K562 (cell line): ENCODE results near the gene BNC2. TPM values are rescaled to one million over a fixed set of nuclear protein-coding genes. Genes with fewer than 3 reads are reported as not detected.

ENCODE experiments used
- ATAC-seq: fragments of 200-7000 bp; cut with Tn5 transposase; 3 replicates; pipeline ENCODE4 v1.9.1; 2020; ENCODE audit warnings: moderate library complexity
- BruUV-seq: library from RNA; stranded (reverse); fragments of 400-500 nt; replicated peaks from 2 replicates; lab custom pipeline; 2021; lab: Mats Ljungman, UMichigan
- CTCF ChIA-PET: fragments of 300-600 bp; formaldehyde crosslinking; extraction: SDS; loops from one replicate; lab custom pipeline; 2021; ENCODE audit warnings: low intra/inter-chr PET ratio; lab: Yijun Ruan, JAX
- POLR2A ChIA-PET: fragments of 300-600, 350-650 bp; sonication (Branson Sonifier 250); formaldehyde crosslinking; extraction: SDS; loops from one replicate; lab custom pipeline; 2021; ENCODE audit warnings: antibody characterized with exemption, inconsistent platforms; lab: Yijun Ruan, JAX
- DNase-seq, 4 experiments: peaks; one replicate each; pipeline versions ENCODE4 v3.0.0 to v3.0.0-alpha.2; 2011 to 2018; ENCODE audit warnings: low spot score in 3 of 4, mixed read lengths in 3 of 4; ENCODE audit errors: extremely low read depth in 1 of 4
- FAIRE-seq: peaks from 2 replicates; lab custom pipeline; 2011; peaks lifted over from hg19 to GRCh38; lab: Jason Lieb, UNC
- H2AFZ ChIP-seq: 2 replicates; pipeline ENCODE4 v1.6.0; 2011; ENCODE audit warnings: low read depth, low read length, control low read depth, inconsistent platforms
- H3K27ac ChIP-seq: fragments of 200-600 bp; 3 replicates; pipeline ENCODE4 v1.8.0; 2011; ENCODE audit warnings: low read depth, mild to moderate bottlenecking, control low read depth, inconsistent platforms, low read length, moderate library complexity, mixed read lengths; ENCODE audit errors: extremely low read depth
- H3K27me3 ChIP-seq, 2 experiments: fragments of 300-600 bp in 1 of 2; 2 replicates in 1 of 2; 3 replicates in 1 of 2; pipeline versions ENCODE4 v1.6.0 to v1.8.0; 2011; ENCODE audit warnings: inconsistent platforms in 2 of 2, low read length in 2 of 2, mild to moderate bottlenecking in 1 of 2, mixed read lengths in 1 of 2, moderate library complexity in 1 of 2; ENCODE audit not compliant: control insufficient read depth in 2 of 2, insufficient read depth in 2 of 2
- H3K36me3 ChIP-seq: fragments of 300-600 bp; 3 replicates; pipeline ENCODE4 v1.8.0; 2011; ENCODE audit warnings: mild to moderate bottlenecking, low read length, inconsistent platforms; ENCODE audit not compliant: control insufficient read depth, insufficient read depth
- H3K4me1 ChIP-seq, 2 experiments: fragments of 200-600 bp in 1 of 2; replicated peaks in 1 of 2; 2 replicates in 1 of 2; 3 replicates in 1 of 2; pipeline versions ENCODE4 v1.5.1 to v1.8.0; 2011; ENCODE audit warnings: inconsistent platforms in 2 of 2, low read length in 2 of 2, mild to moderate bottlenecking in 1 of 2, mixed read lengths in 1 of 2, moderate library complexity in 1 of 2; ENCODE audit not compliant: control insufficient read depth in 2 of 2, insufficient read depth in 2 of 2
- H3K4me2 ChIP-seq: 2 replicates; pipeline ENCODE4 v1.6.1; 2011; ENCODE audit warnings: low read length, control low read depth, inconsistent platforms, mixed read lengths; ENCODE audit not compliant: insufficient read depth
- H3K4me3 ChIP-seq: fragments of 200-600 bp; sonication (generic), shearing (Covaris generic); 2 replicates; pipeline ENCODE4 v1.5.1; 2016; ENCODE audit warnings: control low read depth, inconsistent platforms
- H3K79me2 ChIP-seq: fragments of 200-600 bp; 3 replicates; pipeline ENCODE4 v1.8.0; 2011; ENCODE audit warnings: low read length, inconsistent platforms; ENCODE audit not compliant: control insufficient read depth, insufficient read depth
- H3K9ac ChIP-seq, 2 experiments: 2 replicates each; pipeline versions ENCODE4 v1.6.0 to v1.6.1; 2011; ENCODE audit warnings: low read depth in 2 of 2, low read length in 2 of 2, control low read depth in 1 of 2, inconsistent platforms in 1 of 2, mild to moderate bottlenecking in 1 of 2, mixed read lengths in 1 of 2; ENCODE audit not compliant: insufficient read depth in 1 of 2
- H3K9me1 ChIP-seq: one replicate; pipeline ENCODE4 v1.6.0; 2011; ENCODE audit warnings: inconsistent platforms, mild to moderate bottlenecking, low read length, moderate library complexity; ENCODE audit not compliant: control insufficient read depth, insufficient read depth
- H3K9me3 ChIP-seq: replicated peaks from 2 replicates; pipeline ENCODE4 v1.5.1; 2011; ENCODE audit warnings: low read depth, low read length, inconsistent platforms; ENCODE audit not compliant: control insufficient read depth, insufficient read depth
- H4K20me1 ChIP-seq: replicated peaks from 2 replicates; pipeline ENCODE4 v1.6.1; 2011; ENCODE audit warnings: low read length, inconsistent platforms, mixed read lengths; ENCODE audit not compliant: control insufficient read depth, insufficient read depth
- CBFA2T3 ChIP-seq: fragments of 450-650 bp; IDR thresholded peaks from 2 replicates; pipeline ENCODE4 v1.6.1; 2017
- CCAR2 ChIP-seq: fragments of 200-400 bp; formaldehyde crosslinking; IDR thresholded peaks from 2 replicates; pipeline ENCODE4 v1.6.1; 2017; ENCODE audit warnings: mild to moderate bottlenecking, low read depth, low read length
- DDX20 ChIP-seq: fragments of 450-650 bp; IDR thresholded peaks from 2 replicates; pipeline ENCODE4 v1.6.1; 2016; ENCODE audit warnings: missing genetic modification characterization, low read depth, mild to moderate bottlenecking, missing compliant biosample characterization, moderate library complexity
- DNMT1 ChIP-seq: fragments of 450-650 bp; IDR thresholded peaks from 2 replicates; pipeline ENCODE4 v1.6.1; 2016; ENCODE audit warnings: antibody characterized with exemption, mild to moderate bottlenecking
- KHSRP ChIP-seq: fragments of 450-650 bp; IDR thresholded peaks from 2 replicates; pipeline ENCODE4 v1.6.1; 2017
- NEUROD1 ChIP-seq: fragments of 150-350 bp; IDR thresholded peaks from 2 replicates; pipeline ENCODE4 v1.6.1; 2014; ENCODE audit warnings: borderline replicate concordance, low read length, low read depth; ENCODE audit not compliant: partially characterized antibody
- PCBP2 ChIP-seq: fragments of 200-400 bp; formaldehyde crosslinking; IDR thresholded peaks from 2 replicates; pipeline ENCODE4 v1.6.1; 2018; ENCODE audit warnings: low read length, low read depth, mild to moderate bottlenecking, moderate library complexity; ENCODE audit not compliant: poor library complexity, severe bottlenecking
- POLR2H ChIP-seq: IDR thresholded peaks from 2 replicates; pipeline ENCODE4 v1.6.1; 2016; ENCODE audit warnings: missing genetic modification characterization, low read depth, mild to moderate bottlenecking, control low read depth, missing compliant biosample characterization, moderate library complexity
- SRF ChIP-seq, 2 experiments: fragments of 250-450, 450-650 bp in 1 of 2; sonication (Bioruptor Pico) in 1 of 2; sonication (generic) in 1 of 2; formaldehyde crosslinking; IDR thresholded peaks; 2 replicates each; pipeline versions ENCODE4 v1.5.0 to v1.5.1; 2020 to 2022; ENCODE audit warnings: mild to moderate bottlenecking in 1 of 2, missing genetic modification reagents in 1 of 2
- ZBTB17 ChIP-seq: fragments of 450-650 bp; formaldehyde crosslinking; IDR thresholded peaks from 2 replicates; pipeline ENCODE4 v1.4.0; 2020; ENCODE audit warnings: mild to moderate bottlenecking
- ZFP1 ChIP-seq: fragments of 450-650 bp; formaldehyde crosslinking; IDR thresholded peaks from 2 replicates; pipeline ENCODE4 v1.4.0; 2020; ENCODE audit warnings: mild to moderate bottlenecking, mixed read lengths
- ZNF239 ChIP-seq: fragments of 250-450 bp; sonication (Bioruptor Pico); IDR thresholded peaks from 2 replicates; pipeline ENCODE4 v1.4.0; 2020; ENCODE audit warnings: mild to moderate bottlenecking
- ZNF253 ChIP-seq: fragments of 250-450 bp; sonication (Bioruptor Pico); conservative IDR thresholded peaks from 2 replicates; pipeline ENCODE4 v1.6.1; 2021; ENCODE audit warnings: mild to moderate bottlenecking
- ZNF3 ChIP-seq: fragments of 250-450 bp; sonication (Bioruptor Pico); IDR thresholded peaks from 2 replicates; pipeline ENCODE4 v1.5.0; 2021; ENCODE audit warnings: mild to moderate bottlenecking, moderate library complexity
- ZNF316 ChIP-seq: fragments of 450-650 bp; IDR thresholded peaks from 2 replicates; pipeline ENCODE4 v1.6.1; 2016
- WGBS: fragments of 100-300 bp; shearing (Covaris generic); methylation state at CpG from one replicate; pipeline ENCODE4 v1.1.6; 2016; ENCODE audit warnings: low coverage, mixed read lengths; ENCODE audit not compliant: insufficient coverage; ENCODE audit errors: missing lambda C conversion rate; 5-methylcytosine and 5-hydroxymethylcytosine counted together
- in situ Hi-C: fragments of 300-500 bp; cut with MboI; formaldehyde crosslinking; loops from 4 replicates; pipeline ENCODE4 v1.15.0; 2018; ENCODE audit warnings: inconsistent platforms, mixed read lengths
- intact Hi-C: fragments of 100-400 bp; cut with micrococcal nuclease; formaldehyde crosslinking; loops from 2 replicates; pipeline ENCODE4 v1.14.2; 2022
- polyA plus RNA-seq, 8 experiments: library from polyadenylated mRNA; depleted of rRNA in 4 of 8; stranded (reverse) in 5 of 8; unstranded in 3 of 8; fragments of >200 nt; fragmentation: Nextera tagmentation in 2 of 8; fragmentation: Illumina TruSeq in 1 of 8; extraction: Ambion mirVana in 2 of 8; extraction: Trizol in 1 of 8; gene quantifications; 2 replicates each; pipeline versions ENCODE4 v1.2.1 to v1.2.3, GENCODE V29; 2011 to 2014; ENCODE audit warnings: inconsistent platforms in 1 of 8, missing spikeins in 1 of 8
- total RNA-seq, 7 experiments: library from RNA; depleted of rRNA in 6 of 7; stranded (reverse); fragments of >200 nt in 6 of 7; fragmentation: Illumina TruSeq in 2 of 7; extraction: Trizol in 2 of 7; gene quantifications; 2 replicates each; pipeline versions ENCODE4 v1.2.1 to v1.2.3, GENCODE V29; 2011 to 2021; ENCODE audit warnings: low replicate concordance in 1 of 7
- TF ChIP-seq, protein P1 (sequence below): fragments of 450-650 bp; IDR thresholded peaks from 2 replicates; pipeline ENCODE4 v1.6.1; 2016
- TF ChIP-seq, protein P2 (sequence below): fragments of 450-650 bp; formaldehyde crosslinking; IDR thresholded peaks from 2 replicates; pipeline ENCODE4 v1.4.0; 2022; ENCODE audit warnings: mild to moderate bottlenecking, moderate library complexity

The BNC2 gene
- total and polyA plus RNA-seq, 9 of the 15 experiments (the other 6 are each of a cell fraction or from before 2014, with no cell fraction given) = not detected

DNA sequence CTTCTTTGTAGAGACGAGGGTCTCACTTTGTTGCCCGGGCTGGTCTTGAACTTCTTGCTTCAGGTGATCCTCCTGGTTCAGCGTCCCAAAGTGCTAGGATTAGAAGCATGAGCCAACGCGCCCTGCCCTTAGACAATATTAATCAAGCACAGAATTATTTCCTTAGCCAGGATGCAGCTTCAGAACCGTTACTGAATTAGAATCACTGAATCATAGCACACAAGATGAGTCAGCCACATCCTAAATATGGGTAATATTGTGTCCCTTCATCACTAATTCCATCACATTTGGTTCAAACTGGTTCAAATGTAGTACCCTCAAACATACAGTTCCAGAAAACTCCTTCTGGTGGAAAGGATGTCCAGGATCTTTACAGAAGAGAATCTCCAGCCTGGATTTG lies 82.7 kb downstream of the BNC2 start:
- in situ Hi-C loops = no loop called here
- BruUV-seq = no TSS peak

GRCh38 chr9:16784002-16784401 lies 86.5 kb downstream of the BNC2 start:
- ChIA-PET POLR2A (no interaction called here), CTCF (no interaction called here)
- intact Hi-C loops (no loop called here), in situ Hi-C loops (no loop called here)
- FAIRE-seq = no peak
- Histone ChIP-seq H3K27ac (no peak overlapping the region), H3K9ac (no peak overlapping the region), H3K27me3 (no peaks in the 10 kb centered on the region), H4K20me1 (no peaks in the 10 kb centered on the region), H3K4me1 (no peaks in the 10 kb centered on the region), H3K9me3 (no peaks in the 10 kb centered on the region), H3K4me2 (no peak overlapping the region), H3K9me1 (no peaks in the 10 kb centered on the region), H3K4me3 (no peak overlapping the region), H2AFZ (no peak overlapping the region), H3K79me2 (no peaks in the 10 kb centered on the region), H3K36me3 (no peaks in the 10 kb centered on the region)
- WGBS = 0% methylated on average over 2 of the region's 2 CpGs
- BruUV-seq = no TSS peak
- DNase-seq = no peak
- ATAC-seq = no peak
- TF ChIP-seq ZNF239 (CRISPR knock-in tag) (no peak), CCAR2 (no peak), ZFP1 (CRISPR knock-in tag) (no peak), DDX20 (tag) (no peak), POLR2H (tag) (no peak), ZNF253 (CRISPR knock-in tag) (no peak), PCBP2 (no peak), CBFA2T3 (no peak), NEUROD1 (no peak), SRF (CRISPR knock-in tag; IDR thresholded peaks at IDR 0.05) (no peak), ZNF316 (no peak)
- TF ChIP-seq, protein P1, sequence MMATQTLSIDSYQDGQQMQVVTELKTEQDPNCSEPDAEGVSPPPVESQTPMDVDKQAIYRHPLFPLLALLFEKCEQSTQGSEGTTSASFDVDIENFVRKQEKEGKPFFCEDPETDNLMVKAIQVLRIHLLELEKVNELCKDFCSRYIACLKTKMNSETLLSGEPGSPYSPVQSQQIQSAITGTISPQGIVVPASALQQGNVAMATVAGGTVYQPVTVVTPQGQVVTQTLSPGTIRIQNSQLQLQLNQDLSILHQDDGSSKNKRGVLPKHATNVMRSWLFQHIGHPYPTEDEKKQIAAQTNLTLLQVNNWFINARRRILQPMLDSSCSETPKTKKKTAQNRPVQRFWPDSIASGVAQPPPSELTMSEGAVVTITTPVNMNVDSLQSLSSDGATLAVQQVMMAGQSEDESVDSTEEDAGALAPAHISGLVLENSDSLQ = no peak
- TF ChIP-seq, protein P2, sequence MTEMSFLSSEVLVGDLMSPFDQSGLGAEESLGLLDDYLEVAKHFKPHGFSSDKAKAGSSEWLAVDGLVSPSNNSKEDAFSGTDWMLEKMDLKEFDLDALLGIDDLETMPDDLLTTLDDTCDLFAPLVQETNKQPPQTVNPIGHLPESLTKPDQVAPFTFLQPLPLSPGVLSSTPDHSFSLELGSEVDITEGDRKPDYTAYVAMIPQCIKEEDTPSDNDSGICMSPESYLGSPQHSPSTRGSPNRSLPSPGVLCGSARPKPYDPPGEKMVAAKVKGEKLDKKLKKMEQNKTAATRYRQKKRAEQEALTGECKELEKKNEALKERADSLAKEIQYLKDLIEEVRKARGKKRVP (CRISPR knock-in tag) = no peak

More for the DNA sequence above, 82.7 kb downstream of the BNC2 start:
- WGBS = 2% methylated on average over 5 of the region's 6 CpGs
- Histone ChIP-seq H3K9me3 (no peaks in the 10 kb centered on the region), H3K4me2 (no peak overlapping the region), H3K4me3 (no peak overlapping the region), H3K36me3 (no peaks in the 10 kb centered on the region), H2AFZ (no peak overlapping the region), H3K27me3 (no peaks in the 10 kb centered on the region), H3K9me1 (no peaks in the 10 kb centered on the region), H4K20me1 (no peaks in the 10 kb centered on the region), H3K9ac (no peak overlapping the region), H3K27ac (no peak overlapping the region), H3K4me1 (no peaks in the 10 kb centered on the region), H3K79me2 (no peaks in the 10 kb centered on the region)
- TF ChIP-seq ZNF3 (CRISPR knock-in tag) = no peak
- no peak for TF ChIP-seq POLR2H (tag)
- TF ChIP-seq ZBTB17 (CRISPR knock-in tag) = peak; percentile 38; the same call in 1 of the 2 replicates
- TF ChIP-seq KHSRP = no peak
- no peak for TF ChIP-seq DNMT1
- DNase-seq = no peak
- FAIRE-seq = no peak
- ATAC-seq = no peak
- ChIA-PET CTCF (no interaction called here), POLR2A (no interaction called here)
- intact Hi-C loops = no loop called here
